OCI-LY3 (cell line): ENCODE results near the gene EPHA5.

Experiments
- H2AFZ ChIP-seq: fragments of 200-600, 300-600 bp; shearing (Covaris generic); 2 replicates; pipeline ENCODE4 v1.6.0; 2014; ENCODE audit warnings: antibody characterized with exemption, low read depth, low read length
- H3K27ac ChIP-seq: fragments of 200-600, 300-600 bp; sonication (generic); 2 replicates; pipeline ENCODE4 v1.5.1; 2014; ENCODE audit warnings: mild to moderate bottlenecking, low read length, moderate library complexity, mixed read lengths
- H3K27me3 ChIP-seq: fragments of 200-600, 300-600 bp; sonication (generic); 2 replicates; pipeline ENCODE4 v1.6.1; 2014; ENCODE audit warnings: low read depth, low read length, mixed read lengths
- H3K36me3 ChIP-seq: fragments of 200-600, 300-600 bp; sonication (generic); replicated peaks from 2 replicates; pipeline ENCODE3; 2014; ENCODE audit warnings: low read depth, low read length, mixed read lengths
- H3K4me1 ChIP-seq: fragments of 300-600, 200-600 bp; sonication (generic); 2 replicates; pipeline ENCODE4 v1.6.1; 2014; ENCODE audit warnings: low read length, mixed read lengths
- H3K4me2 ChIP-seq: fragments of 200-600, 300-600 bp; sonication (generic); 2 replicates; pipeline ENCODE4 v1.6.1; 2014; ENCODE audit warnings: low read length, mixed read lengths
- H3K4me3 ChIP-seq: fragments of 300-600, 200-600 bp; sonication (generic); 2 replicates; pipeline ENCODE4 v1.5.1; 2014; ENCODE audit warnings: antibody characterized with exemption, mild to moderate bottlenecking, low read length, moderate library complexity
- H3K79me2 ChIP-seq: fragments of 300-600, 200-600 bp; shearing (Covaris generic); 2 replicates; pipeline ENCODE4 v1.6.1; 2014; ENCODE audit warnings: mild to moderate bottlenecking, low read length, mixed read lengths
- H3K9ac ChIP-seq: fragments of 300-600, 200-600 bp; shearing (Covaris generic); 2 replicates; pipeline ENCODE4 v1.6.0; 2014; ENCODE audit warnings: mild to moderate bottlenecking, low read length, moderate library complexity
- H3K9me3 ChIP-seq: fragments of 200-600, 300-600 bp; shearing (Covaris generic); 2 replicates; pipeline ENCODE4 v1.6.1; 2014; ENCODE audit warnings: low read length, mixed read lengths; ENCODE audit not compliant: insufficient read depth
- H4K20me1 ChIP-seq: fragments of 200-600, 300-600 bp; sonication (generic); 2 replicates; pipeline ENCODE4 v1.6.1; 2016; ENCODE audit warnings: low read length, mixed read lengths; ENCODE audit not compliant: insufficient read depth
- EZH2phosphoT487 ChIP-seq: fragments of 200-600 bp; shearing (Covaris generic); IDR thresholded peaks from 2 replicates; pipeline ENCODE4 v1.6.1; 2018; ENCODE audit warnings: antibody characterized with exemption, mixed run types, low read depth
- TF ChIP-seq, protein P1 (sequence below): fragments of 200-600, 300-600 bp; sonication (generic); IDR thresholded peaks from 2 replicates; pipeline ENCODE4 v1.5.1; 2014; ENCODE audit warnings: antibody characterized with exemption, low read length, low read depth

EPHA5 gene

DNA sequence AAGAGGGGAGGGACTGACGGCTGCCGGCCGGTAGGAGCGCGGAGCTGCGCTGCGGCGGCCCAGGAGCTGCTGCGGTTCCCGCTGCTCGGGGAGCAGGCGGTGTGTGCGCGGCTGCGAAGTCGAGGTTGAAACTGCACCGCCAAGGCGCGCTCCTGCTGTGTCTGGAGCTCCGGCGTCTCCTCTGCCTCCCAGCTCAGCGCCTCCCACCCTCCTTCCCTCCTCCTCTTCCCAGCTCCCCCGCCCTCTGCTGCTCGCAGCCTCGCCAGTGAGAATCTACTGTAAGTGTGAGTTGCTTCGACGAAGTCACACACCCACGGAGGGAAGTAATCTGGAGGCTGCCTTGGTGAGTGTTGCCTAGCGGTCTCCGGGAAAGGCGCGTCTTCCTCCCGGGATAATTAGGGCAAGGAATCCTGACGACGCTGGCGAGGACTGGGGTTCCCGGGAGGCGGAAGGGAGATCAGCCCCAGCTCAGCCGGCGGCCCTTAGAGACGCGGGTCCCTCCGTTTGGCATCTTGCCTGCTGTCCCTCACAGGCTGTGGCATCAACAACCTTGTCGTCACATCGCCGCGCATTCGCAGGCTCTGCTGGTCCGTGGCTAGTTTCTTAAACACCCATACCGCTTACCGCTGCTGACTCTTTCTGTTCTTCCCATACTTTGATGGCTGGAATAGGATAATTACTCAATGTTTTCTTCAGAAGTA lies at the start of gene EPHA5:
Gene EPHA5 (minus strand): TSS at position 159 of the 701 bp plus-strand sequence. CDS start 747 bp downstream, outside the sequence.
- H4K20me1 ChIP-seq: no peaks in the 10 kb centered on the region
- H3K36me3 ChIP-seq: no peaks in the 10 kb centered on the region
- no peaks in the 10 kb centered on the region for H3K4me1 ChIP-seq
- no peaks in the 10 kb centered on the region for H3K27me3 ChIP-seq
- no peak within 1 kb of the TSS for H3K9ac ChIP-seq
- H3K27ac ChIP-seq: no peak within 1 kb of the TSS
- 0 out of 2 replicates have a peak, but pooled peaks cover 3% of the 10 kb centered on the region for H3K9me3 ChIP-seq
- no peak within 1 kb of the TSS for H3K4me2 ChIP-seq
- TF ChIP-seq EZH2phosphoT487: no peak
- TF ChIP-seq, protein P1, sequence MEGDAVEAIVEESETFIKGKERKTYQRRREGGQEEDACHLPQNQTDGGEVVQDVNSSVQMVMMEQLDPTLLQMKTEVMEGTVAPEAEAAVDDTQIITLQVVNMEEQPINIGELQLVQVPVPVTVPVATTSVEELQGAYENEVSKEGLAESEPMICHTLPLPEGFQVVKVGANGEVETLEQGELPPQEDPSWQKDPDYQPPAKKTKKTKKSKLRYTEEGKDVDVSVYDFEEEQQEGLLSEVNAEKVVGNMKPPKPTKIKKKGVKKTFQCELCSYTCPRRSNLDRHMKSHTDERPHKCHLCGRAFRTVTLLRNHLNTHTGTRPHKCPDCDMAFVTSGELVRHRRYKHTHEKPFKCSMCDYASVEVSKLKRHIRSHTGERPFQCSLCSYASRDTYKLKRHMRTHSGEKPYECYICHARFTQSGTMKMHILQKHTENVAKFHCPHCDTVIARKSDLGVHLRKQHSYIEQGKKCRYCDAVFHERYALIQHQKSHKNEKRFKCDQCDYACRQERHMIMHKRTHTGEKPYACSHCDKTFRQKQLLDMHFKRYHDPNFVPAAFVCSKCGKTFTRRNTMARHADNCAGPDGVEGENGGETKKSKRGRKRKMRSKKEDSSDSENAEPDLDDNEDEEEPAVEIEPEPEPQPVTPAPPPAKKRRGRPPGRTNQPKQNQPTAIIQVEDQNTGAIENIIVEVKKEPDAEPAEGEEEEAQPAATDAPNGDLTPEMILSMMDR: no peak
- no peaks in the 10 kb centered on the region for H3K79me2 ChIP-seq
- H3K4me3 ChIP-seq: no peak within 1 kb of the TSS
- H2AFZ ChIP-seq: no peak within 1 kb of the TSS

DNA sequence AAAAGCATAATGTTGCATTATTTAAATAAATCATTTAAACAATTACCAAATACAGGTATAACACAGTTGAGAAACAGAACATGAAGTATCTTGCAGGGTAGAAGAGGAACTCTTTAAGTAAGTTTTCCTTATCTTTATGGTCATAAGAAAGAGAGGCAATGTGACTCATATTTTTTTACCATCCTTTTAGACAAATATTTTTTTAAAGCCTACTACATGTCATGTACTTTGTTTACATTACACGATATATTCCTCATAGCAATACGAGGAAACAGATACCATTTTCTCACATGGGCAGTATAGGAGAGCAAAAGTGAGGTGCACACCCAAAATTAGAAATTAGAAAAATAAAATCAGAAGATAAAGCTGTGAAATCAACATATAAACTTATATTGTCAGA lies 49.3 kb upstream of the EPHA5 start:
- H3K9me3 ChIP-seq: no peaks in the 10 kb centered on the region
- H3K4me3 ChIP-seq: no peak overlapping the region
- no peak overlapping the region for H3K9ac ChIP-seq
- no peaks in the 10 kb centered on the region for H3K79me2 ChIP-seq
- H2AFZ ChIP-seq: no peak overlapping the region
- no peak overlapping the region for H3K27ac ChIP-seq
- H3K36me3 ChIP-seq: no peaks in the 10 kb centered on the region
- no peaks in the 10 kb centered on the region for H4K20me1 ChIP-seq
- H3K4me1 ChIP-seq: no peaks in the 10 kb centered on the region
- no peaks in the 10 kb centered on the region for H3K27me3 ChIP-seq
- TF ChIP-seq, protein P1: no peak
- no peak for TF ChIP-seq EZH2phosphoT487
- H3K4me2 ChIP-seq: no peak overlapping the region

DNA sequence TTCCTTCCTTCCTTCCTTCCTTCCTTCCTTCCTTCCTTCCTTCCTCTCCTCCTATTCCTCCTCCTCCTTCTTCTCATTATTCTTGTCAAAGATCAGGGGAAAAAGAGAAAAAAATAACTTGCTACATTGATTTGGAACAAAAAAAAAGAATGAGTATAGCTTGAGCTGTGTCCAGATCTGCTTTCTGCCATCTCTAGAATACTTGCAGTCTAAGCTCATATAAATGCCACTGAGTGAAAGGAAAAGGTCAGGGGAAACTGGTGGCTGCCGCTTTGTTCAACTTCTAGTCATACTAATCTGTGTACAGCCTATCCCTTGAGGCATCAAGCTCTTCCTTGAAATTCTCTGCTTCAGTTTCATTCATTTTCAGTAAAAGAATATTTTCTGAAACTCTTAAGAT lies 28.3 kb upstream of the EPHA5 start:
- TF ChIP-seq, protein P1: no peak
- TF ChIP-seq EZH2phosphoT487: no peak
- Histone ChIP-seq H3K9me3 (no peaks in the 10 kb centered on the region), H3K36me3 (no peaks in the 10 kb centered on the region), H3K79me2 (no peaks in the 10 kb centered on the region), H4K20me1 (no peaks in the 10 kb centered on the region), H3K27me3 (no peaks in the 10 kb centered on the region), H3K27ac (no peak overlapping the region), H3K4me2 (no peak overlapping the region), H3K4me1 (no peaks in the 10 kb centered on the region), H3K4me3 (no peak overlapping the region), H2AFZ (no peak overlapping the region), H3K9ac (no peak overlapping the region)

DNA sequence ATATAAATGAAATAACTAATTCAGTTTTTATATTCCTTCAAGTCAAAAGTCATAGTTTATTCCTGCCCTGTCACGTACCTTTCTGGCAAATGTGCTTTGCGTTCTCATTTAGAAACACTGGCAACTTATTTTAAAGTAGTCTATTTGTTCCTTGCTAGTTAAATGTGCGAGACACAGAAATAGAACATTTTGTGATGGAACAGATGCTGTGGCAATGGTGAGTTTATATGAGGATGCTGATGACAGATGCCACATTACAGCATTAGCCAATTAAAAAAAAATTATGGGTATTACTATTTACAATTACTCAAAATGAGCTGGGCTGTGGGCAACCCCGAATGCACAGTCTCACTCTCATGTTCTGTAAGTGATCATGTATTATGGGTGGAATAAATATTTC lies 26.1 kb upstream of the EPHA5 start:
- Histone ChIP-seq H3K36me3 (no peaks in the 10 kb centered on the region), H3K9ac (no peak overlapping the region), H3K27me3 (no peaks in the 10 kb centered on the region), H3K79me2 (no peaks in the 10 kb centered on the region), H3K4me1 (no peaks in the 10 kb centered on the region), H3K27ac (no peak overlapping the region), H3K4me2 (no peak overlapping the region), H4K20me1 (no peaks in the 10 kb centered on the region), H3K9me3 (no peaks in the 10 kb centered on the region), H3K4me3 (no peak overlapping the region), H2AFZ (no peak overlapping the region)
- TF ChIP-seq, protein P1: no peak
- TF ChIP-seq EZH2phosphoT487: no peak
